IPS DF 4.7 (cell line): ENCODE results near the gene CD1E.
A peak's percentile ranks its signal among the peaks of the same experiment; 100 is the strongest.
"Not testable (repeated sequence)": the region's sequence is repeated elsewhere in the genome, so short reads cannot be mapped to it uniquely, and the experiment has no call there.

Experiments
- DNase-seq: peaks from one replicate; pipeline ENCODE4 v3.0.0-alpha.2; 2013; ENCODE audit warnings: low spot score; ENCODE audit errors: extremely low read depth

Gene CD1E

DNA sequence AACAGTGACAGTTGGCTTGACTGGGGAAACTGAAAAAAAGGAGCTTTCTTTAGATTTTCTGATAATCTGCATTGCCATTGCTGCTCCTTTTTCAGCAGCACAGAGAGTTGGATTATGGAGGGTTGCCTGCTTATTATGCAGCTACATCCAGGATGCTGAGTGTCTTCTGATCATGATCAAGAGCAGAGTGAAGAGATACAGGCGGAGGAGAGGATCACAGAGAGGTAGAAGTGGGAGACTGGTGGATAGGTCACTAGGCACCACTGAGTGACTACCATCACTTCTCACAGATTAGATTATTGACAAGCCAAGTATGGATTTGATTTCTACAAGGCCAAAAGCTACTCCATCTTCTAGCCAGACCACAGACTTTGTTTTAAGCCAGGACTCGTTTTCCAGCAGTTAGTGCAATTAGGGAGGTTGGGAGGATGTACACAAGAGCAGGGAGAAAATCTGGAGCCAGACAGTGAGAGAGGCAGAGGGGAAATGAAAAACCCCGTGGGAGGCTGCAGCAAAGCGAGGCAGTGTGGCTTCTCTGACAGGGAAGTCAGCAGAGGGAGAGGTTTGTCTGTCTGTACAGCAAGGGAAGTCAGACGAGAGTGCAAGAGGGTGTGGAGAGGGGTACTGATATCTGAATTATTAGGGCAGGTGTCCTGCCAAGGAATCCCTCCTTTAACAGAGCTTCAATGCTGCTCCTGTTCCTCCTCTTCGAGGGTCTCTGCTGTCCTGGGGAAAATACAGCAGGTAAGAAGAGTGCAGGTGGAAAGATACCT is at the start of gene CD1E:
Gene CD1E (plus strand): TSS at position 592 of the 773 bp plus-strand sequence. CDS start 95 bp downstream, at position 687.
- DNase-seq: no peak

- DNase-seq: no peak
Measured at GRCh38 chr1:158310623-158311022, 43.1 kb upstream of the CD1E start.

DNA sequence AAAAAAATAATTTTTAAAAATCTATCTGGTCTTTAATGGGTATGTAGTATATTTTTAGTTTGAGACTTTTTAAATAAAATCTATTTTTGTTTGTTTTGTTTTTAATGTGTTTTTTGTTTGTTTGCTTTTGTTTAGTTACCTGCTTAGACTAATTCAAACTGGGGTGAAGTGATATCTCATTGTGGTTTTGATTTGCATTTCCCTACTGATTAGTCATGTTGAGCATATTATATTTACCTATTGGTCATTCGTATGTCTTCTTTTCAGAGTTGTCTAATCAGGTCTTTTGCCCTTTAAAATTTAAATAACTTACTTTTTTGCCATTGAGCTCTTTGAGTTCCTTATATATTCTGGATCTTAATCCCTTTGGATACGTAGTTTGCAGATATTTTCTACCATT is 42.6 kb upstream of the CD1E start:
- DNase-seq: no peak

- no peak for DNase-seq
Measured at GRCh38 chr1:158323866-158324265, 29.8 kb upstream of the CD1E start.

- no peak for DNase-seq
Measured at GRCh38 chr1:158324395-158324794, 29.3 kb upstream of the CD1E start.

DNA sequence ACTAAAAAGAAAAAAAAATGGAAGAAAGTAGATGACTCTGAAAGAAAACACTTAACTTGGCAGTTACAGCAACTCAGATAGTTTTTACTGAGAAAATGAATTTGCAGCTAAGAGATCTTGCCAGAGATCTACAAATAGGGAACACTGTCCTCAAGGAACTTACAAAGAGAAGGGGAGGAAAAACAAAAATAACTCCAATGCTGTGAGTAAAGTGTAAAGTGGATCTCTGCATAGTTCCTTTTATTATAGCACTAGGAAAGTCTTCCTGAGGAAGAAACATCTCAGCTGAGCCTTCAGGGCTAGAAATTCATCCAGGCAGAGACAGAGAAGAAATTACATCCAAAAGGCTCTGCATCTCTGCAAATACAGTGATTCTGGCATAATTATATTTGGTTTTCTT is 26.2 kb upstream of the CD1E start:
- no peak for DNase-seq

DNA sequence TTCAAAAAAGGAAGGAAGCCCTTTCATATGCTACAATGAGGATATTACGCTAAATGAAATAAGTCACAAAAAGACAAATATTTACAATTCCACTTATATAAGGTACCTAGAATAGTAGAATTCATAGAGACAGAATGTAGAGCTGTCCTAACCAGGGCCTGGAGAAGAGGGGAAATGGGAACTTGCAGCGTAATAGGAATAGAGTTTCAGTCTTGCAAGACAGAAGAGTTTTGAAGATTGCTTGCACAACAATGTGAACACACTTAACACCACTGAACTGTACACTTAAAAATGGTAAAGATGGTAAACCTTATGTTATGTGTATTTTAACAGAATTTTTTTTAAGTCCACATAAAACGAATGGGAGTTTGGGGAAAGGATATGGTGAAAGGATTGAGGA is 25.3 kb upstream of the CD1E start:
- DNase-seq: no peak

DNA sequence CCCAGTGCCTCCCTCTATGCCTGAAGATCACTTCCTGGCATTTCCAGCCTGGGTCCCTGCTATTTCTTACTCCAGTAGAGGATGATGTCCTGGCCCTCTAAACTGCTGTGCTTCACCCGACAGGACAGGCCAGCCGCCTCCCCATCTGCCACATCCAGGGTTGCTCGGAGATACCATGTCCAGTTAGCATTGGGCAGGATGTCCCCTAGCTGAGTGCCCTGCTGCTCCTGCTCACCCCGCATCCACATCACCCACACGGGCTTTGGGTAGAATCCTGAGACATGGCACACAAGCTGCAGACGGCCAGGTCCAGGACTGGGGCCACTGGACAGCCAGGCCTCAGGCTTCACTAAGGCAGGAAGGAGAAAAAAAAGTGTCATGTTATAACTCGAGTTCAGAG is 24.4 kb upstream of the CD1E start:
- DNase-seq: no peak

DNA sequence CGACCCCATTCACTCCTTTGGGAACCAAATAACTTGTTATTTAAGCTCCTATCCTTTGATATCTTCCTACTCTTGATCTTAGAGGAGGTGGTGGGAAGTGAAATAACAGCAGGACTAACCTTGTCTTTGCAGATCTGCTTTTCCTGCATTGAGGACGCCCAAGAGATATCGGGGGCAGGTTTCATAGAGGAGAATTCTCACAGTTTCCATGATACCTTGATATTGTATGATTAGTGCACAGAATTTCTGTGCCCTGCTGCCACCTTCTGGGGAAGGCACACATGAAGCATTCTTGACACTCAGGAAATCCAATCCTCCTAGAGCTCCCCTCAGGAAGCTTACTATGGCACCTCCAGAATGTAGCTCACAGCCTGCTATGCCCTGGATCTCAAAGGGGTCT is 24.0 kb upstream of the CD1E start:
- peak; percentile 19 for DNase-seq

DNA sequence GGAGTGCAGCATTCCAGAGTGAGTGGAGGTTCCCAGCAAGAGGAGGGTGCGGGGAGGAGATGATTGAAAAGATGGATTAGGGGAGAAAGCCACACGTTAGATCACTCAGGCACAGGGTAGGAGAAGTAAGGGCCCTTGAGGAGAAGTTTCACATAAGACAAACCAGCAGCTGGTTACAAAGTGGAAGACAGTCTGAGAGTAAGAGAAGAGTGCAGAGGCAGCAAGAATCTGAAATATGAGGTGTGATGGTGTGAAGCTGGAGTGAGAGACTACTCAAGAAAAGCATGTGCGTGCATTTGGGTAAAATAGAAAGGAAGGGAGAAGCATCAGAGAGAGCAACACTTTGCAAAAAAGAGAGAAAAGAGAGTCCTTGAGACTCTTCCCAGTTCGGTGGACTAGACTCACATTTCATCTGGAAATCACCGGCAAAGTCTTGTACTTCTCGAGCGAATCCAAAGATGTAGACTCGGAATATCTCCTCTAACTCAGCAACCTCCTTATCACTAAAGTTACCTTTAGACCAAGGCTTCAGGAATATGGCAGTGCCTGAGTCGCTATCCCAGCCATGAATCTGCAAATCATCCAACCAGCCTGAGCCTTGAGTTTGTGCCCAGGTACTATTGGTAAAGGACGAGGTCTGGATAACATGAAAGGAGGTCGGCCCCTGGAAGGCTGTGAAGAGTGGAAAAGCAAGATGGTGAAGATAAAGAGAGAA is 23.1 kb upstream of the CD1E start:
- no peak for DNase-seq

DNA sequence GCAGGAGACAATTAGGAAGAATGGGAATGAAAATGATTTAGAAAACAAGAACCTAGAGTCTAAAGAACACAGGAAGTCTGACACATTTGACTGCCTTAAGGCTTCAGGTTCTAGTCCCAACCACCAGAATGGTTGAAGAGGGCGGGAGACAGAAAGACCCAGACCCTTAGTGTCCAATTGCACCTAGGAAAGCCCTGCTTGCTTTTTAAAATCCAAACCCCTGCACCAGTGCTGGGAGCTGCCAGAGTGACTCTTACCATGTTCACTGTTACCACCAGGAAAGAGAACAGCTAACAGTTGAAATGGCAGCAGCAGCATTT is 22.6 kb upstream of the CD1E start:
- no peak for DNase-seq

GRCh38 chr1:158331481-158332150 is 22.1 kb upstream of the CD1E start, which contains the start of gene CD1B:
TSS of gene CD1B (minus strand) at chr1:158331531. CDS start at chr1:158331423, 108 bp downstream.
- DNase-seq: no peak

- DNase-seq: no peak
Measured at GRCh38 chr1:158333405-158334155, 20.1 kb upstream of the CD1E start.

DNA sequence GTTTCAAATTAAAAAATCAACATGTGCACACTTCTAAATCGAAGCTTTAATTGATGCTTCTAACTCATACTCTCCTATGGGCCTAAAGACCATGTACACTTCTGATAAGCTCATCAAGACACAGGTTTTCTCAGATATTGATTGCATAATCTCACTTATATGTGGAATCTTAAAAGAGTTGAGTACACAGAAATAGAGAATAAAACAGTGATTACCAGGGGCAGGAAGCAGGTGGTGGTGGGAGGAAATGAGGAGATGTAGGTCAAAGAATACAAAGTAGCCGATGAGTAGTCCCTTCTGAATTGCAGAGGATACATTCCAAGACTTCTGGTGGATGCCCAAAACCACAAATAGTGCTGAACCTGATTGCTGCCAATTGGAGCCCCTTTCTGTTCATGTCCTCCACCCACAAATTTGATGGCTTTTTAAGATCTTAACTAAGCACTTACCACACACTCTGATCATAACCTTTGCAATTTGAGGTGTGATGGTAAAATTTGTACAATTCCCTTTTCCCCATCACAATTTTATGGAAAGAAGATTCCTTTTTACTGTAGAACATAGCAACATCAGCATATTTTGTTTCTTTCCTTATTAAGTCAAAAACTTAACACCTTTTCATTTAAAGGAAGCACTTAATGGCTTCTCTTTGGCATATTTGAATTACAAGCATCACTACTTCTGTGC is 19.0 kb upstream of the CD1E start:
- DNase-seq: no peak

DNA sequence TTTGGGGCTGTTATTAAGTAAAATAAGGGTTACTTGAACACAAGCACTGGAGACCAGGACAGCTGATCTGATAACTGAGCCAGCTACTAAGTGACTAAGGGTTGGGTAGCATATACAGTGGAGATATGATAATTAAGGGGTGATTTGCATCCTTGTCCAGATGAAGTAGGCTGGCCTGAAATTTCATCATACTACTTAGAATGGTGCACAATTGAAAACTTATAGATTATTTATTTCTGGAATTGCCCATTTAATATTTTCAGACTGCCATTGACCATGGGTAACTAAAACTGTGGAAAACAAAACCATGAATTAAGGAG is 18.5 kb upstream of the CD1E start:
- DNase-seq: no peak

DNA sequence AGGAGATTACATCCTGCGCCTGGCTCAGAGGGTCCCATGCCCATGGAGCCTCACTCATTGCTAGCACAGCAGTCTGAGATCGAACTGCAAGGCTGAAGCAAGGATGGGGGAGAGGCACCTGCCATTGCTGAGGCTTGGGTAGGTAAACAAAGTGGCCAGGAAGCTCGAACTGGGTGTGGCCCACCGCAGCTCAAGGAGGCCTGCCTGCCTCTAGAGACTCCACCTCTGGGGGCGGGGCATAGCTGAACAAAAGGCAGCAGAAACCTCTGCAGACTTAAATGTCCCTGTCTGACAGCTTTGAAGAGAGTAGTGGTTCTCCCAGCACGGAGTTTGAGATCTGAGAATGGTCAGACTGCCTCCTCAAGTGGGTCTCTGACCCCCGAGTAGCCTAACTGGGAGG is 17.3 kb upstream of the CD1E start:
- DNase-seq: not testable (repeated sequence)

DNA sequence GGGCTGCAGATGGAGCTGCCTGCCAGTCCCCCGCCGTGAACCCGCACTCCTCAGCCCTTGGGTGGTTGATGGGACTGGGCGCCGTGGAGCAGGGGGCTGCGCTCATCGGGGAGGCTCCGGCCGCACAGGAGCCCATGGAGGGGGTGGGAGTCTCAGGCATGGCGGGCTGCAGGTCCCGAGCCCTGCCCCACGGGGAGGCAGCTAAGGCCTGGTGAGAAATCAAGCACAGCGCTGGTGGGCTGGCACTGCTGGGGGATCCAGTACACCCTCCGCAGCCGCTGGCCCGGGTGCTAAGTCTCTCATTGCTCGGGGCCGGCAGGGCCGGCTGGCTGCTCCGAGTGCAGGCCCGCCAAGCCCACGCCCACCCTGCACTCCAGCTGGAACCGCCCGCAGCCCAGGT is 4.7 kb upstream of the CD1E start:
- DNase-seq: not testable (repeated sequence)

GRCh38 chr1:158354255-158354654 is 561 bp downstream of the CD1E start:
- no peak for DNase-seq

- DNase-seq: no peak
Measured at GRCh38 chr1:158355773-158356285, 2.1 kb downstream of the CD1E start.

DNA sequence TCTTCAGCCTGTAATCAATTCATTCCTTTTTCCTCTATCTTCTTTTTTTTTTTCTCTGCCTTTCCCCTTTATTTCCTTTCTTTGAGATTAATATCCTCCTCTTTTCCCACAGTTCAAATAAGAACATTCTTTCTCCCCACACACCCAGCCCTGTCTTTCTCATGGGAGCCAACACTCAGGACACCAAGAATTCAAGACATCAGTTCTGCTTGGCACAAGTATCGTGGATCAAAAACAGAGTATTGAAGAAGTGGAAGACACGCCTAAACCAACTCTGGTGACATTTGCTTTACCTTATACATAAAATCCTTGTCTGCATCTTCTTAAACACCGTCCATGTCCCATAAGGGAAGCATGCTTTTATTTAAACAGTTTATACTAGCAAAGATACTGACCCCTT is 2.9 kb downstream of the CD1E start:
- DNase-seq: no peak

DNA sequence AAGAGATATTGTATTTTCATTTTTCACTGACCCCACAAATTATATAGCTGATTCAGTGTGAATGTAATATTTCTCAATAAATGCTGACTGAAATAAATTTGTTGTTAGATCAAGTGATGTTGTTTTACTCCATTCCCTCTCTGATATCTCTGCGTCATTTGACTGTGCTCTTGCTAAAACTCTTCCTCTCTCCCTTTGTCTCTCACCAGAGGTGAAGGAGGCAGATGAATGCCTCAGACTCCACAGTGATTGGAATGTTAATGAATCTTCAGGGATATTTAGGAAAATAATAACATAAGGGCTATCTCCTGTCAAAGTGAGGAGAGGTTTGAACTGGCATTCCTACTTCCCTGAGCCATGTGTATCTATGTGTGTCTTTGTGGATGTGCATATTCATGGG is 3.7 kb downstream of the CD1E start:
- DNase-seq: no peak
